GM12892 (cell line): Measurements from ENCODE around the gene MAD2L2.

Source experiments
- POLR2A ChIP-seq: IDR thresholded peaks from 2 replicates; pipeline ENCODE4 v1.6.1; 2011; ENCODE audit warnings: low read depth, low read length, control low read depth
- POLR2AphosphoS5 ChIP-seq: IDR thresholded peaks from 2 replicates; pipeline ENCODE4 v1.6.1; 2011; ENCODE audit warnings: low read depth, low read length, control low read depth
- TAF1 ChIP-seq: IDR thresholded peaks from 2 replicates; pipeline ENCODE4 v1.6.1; 2011; ENCODE audit warnings: low read depth, mild to moderate bottlenecking, control low read depth, low read length, borderline replicate concordance

DNA sequence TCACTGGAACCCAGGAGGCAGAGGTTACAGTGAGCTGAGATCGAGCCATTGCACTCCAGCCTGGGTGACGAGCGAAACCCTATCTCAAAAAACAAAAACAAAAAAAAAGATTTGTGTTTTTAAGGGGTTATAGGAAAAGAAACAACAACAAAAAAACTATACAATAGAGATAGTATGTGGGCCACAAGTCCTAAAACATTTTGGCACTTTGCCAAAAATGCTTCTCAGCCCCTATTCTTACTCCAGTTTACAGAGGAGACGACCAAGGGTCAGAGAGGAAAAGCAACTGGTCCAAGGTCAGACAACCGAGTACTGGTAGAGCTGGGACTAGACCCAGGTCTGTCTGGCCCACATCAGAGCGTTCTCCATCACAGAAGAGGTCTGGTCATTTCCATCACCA lies 23.3 kb downstream of the MAD2L2 start:
- no peak for TF ChIP-seq POLR2A
- TF ChIP-seq TAF1, result no peak
- no peak for TF ChIP-seq POLR2AphosphoS5
